Measurements from ENCODE around the gene IL1RN. TPM values are rescaled to one million over a fixed set of nuclear protein-coding genes. Genes with fewer than 3 reads are reported as not detected.

Gene IL1RN
- total and polyA plus RNA-seq, 3 experiments from 2014 or later = 1.2 to 2.3 TPM; not detected in 1

GRCh38 chr2:113084249-113085000 lies 43.0 kb upstream of the IL1RN start:
- ChIA-PET POLR2A (interaction anchor here (0.6 to 0.7 kb wide), 2 partner anchors 21 to 51 kb away, joined by 3 to 4 read pairs; no protein-coding TSS in a partner anchor), CTCF (no interaction called here)
- Mint-ChIP-seq H3K9me3 (peaks cover 0 to 5% (median 0%) of the 10 kb centered on the region in 5 donors), H3K36me3 (peaks cover 0 to 3% (median 0%) of the 10 kb centered on the region in 3 donors), H3K4me3 (no peak overlapping the region), H3K27me3 (peaks cover 4 to 34% of the 10 kb centered on the region in 2 donors), H3K4me1 (no peaks in the 10 kb centered on the region), H3K27ac (no peak overlapping the region)
- Histone ChIP-seq H3K27me3 (ENCODE audit: insufficient read depth, low read length, poor library complexity, severe bottlenecking) (no peaks in the 10 kb centered on the region), H3K27ac (ENCODE audit: low read depth, low read length) (no peak overlapping the region), H3K4me1 (ENCODE audit: insufficient read depth, low read length) (no peaks in the 10 kb centered on the region), H3K4me3 (ENCODE audit: low read length) (no peak overlapping the region), H3K9me3 (ENCODE audit: low read length) (no peaks in the 10 kb centered on the region), H3K36me3 (ENCODE audit: insufficient read depth, low read length) (no peaks in the 10 kb centered on the region)
- no peak for DNase-seq

GRCh38 chr2:113085542-113085941 lies 41.9 kb upstream of the IL1RN start:
- Mint-ChIP-seq H3K36me3 (peaks cover 0 to 3% (median 0%) of the 10 kb centered on the region in 3 donors), H3K4me1 (no peaks in the 10 kb centered on the region), H3K4me3 (no peak overlapping the region), H3K27me3 (peaks cover 4 to 26% of the 10 kb centered on the region in 2 donors), H3K9me3 (peaks cover 0 to 5% (median 0%) of the 10 kb centered on the region in 5 donors), H3K27ac (no peak overlapping the region)
- Histone ChIP-seq H3K9me3 (ENCODE audit: low read length) (no peaks in the 10 kb centered on the region), H3K36me3 (ENCODE audit: insufficient read depth, low read length) (no peaks in the 10 kb centered on the region), H3K27ac (ENCODE audit: low read depth, low read length) (no peak overlapping the region), H3K4me3 (ENCODE audit: low read length) (no peak overlapping the region), H3K27me3 (ENCODE audit: insufficient read depth, low read length, poor library complexity, severe bottlenecking) (no peaks in the 10 kb centered on the region), H3K4me1 (ENCODE audit: insufficient read depth, low read length) (no peaks in the 10 kb centered on the region)
- ChIA-PET POLR2A (no interaction called here), CTCF (no interaction called here)
- DNase-seq = no peak

- Mint-ChIP-seq H3K27me3 (peaks cover 2 to 17% of the 10 kb centered on the region in 2 donors), H3K9me3 (peaks cover 0 to 5% (median 0%) of the 10 kb centered on the region in 5 donors), H3K4me1 (no peaks in the 10 kb centered on the region), H3K36me3 (peaks cover 0 to 3% (median 0%) of the 10 kb centered on the region in 3 donors), H3K27ac (no peak overlapping the region), H3K4me3 (no peak overlapping the region)
- Histone ChIP-seq H3K27ac (ENCODE audit: low read depth, low read length) (no peak overlapping the region), H3K9me3 (ENCODE audit: low read length) (no peaks in the 10 kb centered on the region), H3K36me3 (ENCODE audit: insufficient read depth, low read length) (no peaks in the 10 kb centered on the region), H3K4me1 (ENCODE audit: insufficient read depth, low read length) (no peaks in the 10 kb centered on the region), H3K4me3 (ENCODE audit: low read length) (no peak overlapping the region), H3K27me3 (ENCODE audit: insufficient read depth, low read length, poor library complexity, severe bottlenecking) (no peaks in the 10 kb centered on the region)
- POLR2A ChIA-PET = no interaction called here
- CTCF ChIA-PET = no interaction called here
- no peak for DNase-seq
These were observed 39.0 kb upstream of the IL1RN start for GRCh38 chr2:113088213-113088992.

GRCh38 chr2:113089916-113090315 lies 37.5 kb upstream of the IL1RN start:
- CTCF ChIA-PET = interaction anchor here (1.1 kb wide), 1 partner anchor 48 kb away, joined by 3 read pairs; no protein-coding TSS in a partner anchor

GRCh38 chr2:113091231-113091896 lies 36.0 kb upstream of the IL1RN start:
- CTCF ChIA-PET = no interaction called here
- Histone ChIP-seq H3K4me1 (ENCODE audit: insufficient read depth, low read length) (no peaks in the 10 kb centered on the region), H3K36me3 (ENCODE audit: insufficient read depth, low read length) (no peaks in the 10 kb centered on the region), H3K4me3 (ENCODE audit: low read length) (no peak overlapping the region), H3K27me3 (ENCODE audit: insufficient read depth, low read length, poor library complexity, severe bottlenecking) (no peaks in the 10 kb centered on the region), H3K27ac (ENCODE audit: low read depth, low read length) (no peak overlapping the region), H3K9me3 (ENCODE audit: low read length) (no peaks in the 10 kb centered on the region)
- Mint-ChIP-seq H3K4me3 (no peak overlapping the region), H3K4me1 (no peaks in the 10 kb centered on the region), H3K9me3 (peaks cover 0 to 6% (median 2%) of the 10 kb centered on the region in 5 donors), H3K27ac (no peak overlapping the region), H3K27me3 (peaks cover 5 to 17% of the 10 kb centered on the region in 2 donors), H3K36me3 (no peaks in the 10 kb centered on the region)
- POLR2A ChIA-PET = no interaction called here
- DNase-seq = no peak

More at GRCh38 chr2:113089916-113090315, 37.5 kb upstream of the IL1RN start:
- Histone ChIP-seq H3K36me3 (ENCODE audit: insufficient read depth, low read length) (no peaks in the 10 kb centered on the region), H3K27me3 (ENCODE audit: insufficient read depth, low read length, poor library complexity, severe bottlenecking) (no peaks in the 10 kb centered on the region), H3K4me3 (ENCODE audit: low read length) (no peak overlapping the region), H3K27ac (ENCODE audit: low read depth, low read length) (no peak overlapping the region), H3K4me1 (ENCODE audit: insufficient read depth, low read length) (no peaks in the 10 kb centered on the region), H3K9me3 (ENCODE audit: low read length) (no peaks in the 10 kb centered on the region)
- POLR2A ChIA-PET = no interaction called here
- H3K4me3 Mint-ChIP-seq = no peak overlapping the region
- no peak for DNase-seq
- peaks cover 3 to 18% of the 10 kb centered on the region in 2 donors for H3K27me3 Mint-ChIP-seq
- peaks cover 0 to 4% (median 0%) of the 10 kb centered on the region in 5 donors for H3K9me3 Mint-ChIP-seq
- no peaks in the 10 kb centered on the region for H3K4me1 Mint-ChIP-seq
- no peak overlapping the region for H3K27ac Mint-ChIP-seq
- peaks cover 0 to 3% (median 0%) of the 10 kb centered on the region in 3 donors for H3K36me3 Mint-ChIP-seq

GRCh38 chr2:113092864-113093612 lies 34.4 kb upstream of the IL1RN start:
- Mint-ChIP-seq H3K36me3 (no peaks in the 10 kb centered on the region), H3K27me3 (peaks cover 7 to 14% of the 10 kb centered on the region in 2 donors), H3K4me1 (peaks cover 6 to 7% (median 6%) of the 10 kb centered on the region in 3 donors), H3K4me3 (no peak overlapping the region), H3K27ac (peak overlapping the region in 1 of 8 donors; percentile 7), H3K9me3 (peaks cover 0 to 16% (median 4%) of the 10 kb centered on the region in 5 donors)
- no peak overlapping the region for H3K27ac ChIP-seq (ENCODE audit: low read depth, low read length)
- no peaks in the 10 kb centered on the region for H3K27me3 ChIP-seq (ENCODE audit: insufficient read depth, low read length, poor library complexity, severe bottlenecking)
- ChIA-PET CTCF (interaction anchor here (1.0 kb wide), 1 partner anchor 45 kb away, joined by 3 read pairs; no protein-coding TSS in a partner anchor), POLR2A (no interaction called here)
- H3K36me3 ChIP-seq (ENCODE audit: insufficient read depth, low read length) = no peaks in the 10 kb centered on the region
- peaks cover under 1% of the 10 kb centered on the region for H3K4me1 ChIP-seq (ENCODE audit: insufficient read depth, low read length)
- H3K4me3 ChIP-seq (ENCODE audit: low read length) = no peak overlapping the region
- no peak for DNase-seq
- no peaks in the 10 kb centered on the region for H3K9me3 ChIP-seq (ENCODE audit: low read length)

- no peaks in the 10 kb centered on the region for H3K9me3 ChIP-seq (ENCODE audit: low read length)
- H3K4me1 Mint-ChIP-seq = peaks cover 11 to 12% (median 12%) of the 10 kb centered on the region in 3 donors
- H3K27me3 Mint-ChIP-seq = peaks cover 7 to 14% of the 10 kb centered on the region in 2 donors
- H3K9me3 Mint-ChIP-seq = peaks cover 0 to 16% (median 4%) of the 10 kb centered on the region in 5 donors
- CTCF ChIA-PET = interaction anchor here (1.0 kb wide), 1 partner anchor 45 kb away, joined by 3 read pairs; no protein-coding TSS in a partner anchor
- no peak for DNase-seq
- POLR2A ChIA-PET = no interaction called here
- no peaks in the 10 kb centered on the region for H3K36me3 ChIP-seq (ENCODE audit: insufficient read depth, low read length)
- H3K27ac Mint-ChIP-seq = no peak overlapping the region
- no peaks in the 10 kb centered on the region for H3K36me3 Mint-ChIP-seq
- no peak overlapping the region for H3K4me3 ChIP-seq (ENCODE audit: low read length)
- H3K27ac ChIP-seq (ENCODE audit: low read depth, low read length) = no peak overlapping the region
- H3K27me3 ChIP-seq (ENCODE audit: insufficient read depth, low read length, poor library complexity, severe bottlenecking) = no peaks in the 10 kb centered on the region
- H3K4me1 ChIP-seq (ENCODE audit: insufficient read depth, low read length) = peaks cover 5% of the 10 kb centered on the region
- no peak overlapping the region for H3K4me3 Mint-ChIP-seq
These were observed 33.8 kb upstream of the IL1RN start for GRCh38 chr2:113093613-113093977.
